Hematopoietic multipotent progenitor cell (in vitro differentiated cells): ENCODE data around the gene ABLIM3. TPM values are rescaled to one million over a fixed set of nuclear protein-coding genes. Genes with fewer than 3 reads are reported as not detected.
"Not testable (repeated sequence)": the region's sequence is repeated elsewhere in the genome, so short reads cannot be mapped to it uniquely, and the experiment has no call there.

Experiments
- DNase-seq, 3 donors: peaks; one replicate each; pipeline ENCODE4 v3.0.0-alpha.2; 2011 to 2015; ENCODE audit warnings: low read depth in 2 of 3, low spot score in 2 of 3
- total RNA-seq: library from RNA; depleted of rRNA; stranded (reverse); fragments of >200 nt; gene quantifications from one replicate; pipeline ENCODE4 v1.2.3, GENCODE V29; 2012

Gene ABLIM3
- total RNA-seq, 1 donor, result 0.27 TPM

DNA sequence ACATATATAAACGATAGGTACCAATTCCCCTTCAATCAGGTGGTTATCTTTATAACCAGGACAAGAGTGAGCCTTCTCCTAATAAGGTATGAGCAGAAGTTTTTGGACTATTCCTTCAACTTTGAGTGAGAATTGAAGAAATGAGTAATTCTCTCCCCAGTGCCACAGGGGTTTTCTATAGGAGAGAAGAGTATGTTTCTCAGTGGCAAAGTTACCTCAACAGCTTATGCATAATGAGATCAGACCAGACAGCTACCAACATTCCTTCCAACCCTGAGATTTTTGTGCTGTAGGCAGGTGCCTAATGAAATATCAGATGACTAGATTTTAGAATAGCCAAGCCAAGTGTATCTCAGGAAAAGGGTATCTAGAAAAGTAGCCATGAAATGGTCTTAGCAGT is 40.9 kb downstream of the ABLIM3 start:
- DNase-seq, result no peak

DNA sequence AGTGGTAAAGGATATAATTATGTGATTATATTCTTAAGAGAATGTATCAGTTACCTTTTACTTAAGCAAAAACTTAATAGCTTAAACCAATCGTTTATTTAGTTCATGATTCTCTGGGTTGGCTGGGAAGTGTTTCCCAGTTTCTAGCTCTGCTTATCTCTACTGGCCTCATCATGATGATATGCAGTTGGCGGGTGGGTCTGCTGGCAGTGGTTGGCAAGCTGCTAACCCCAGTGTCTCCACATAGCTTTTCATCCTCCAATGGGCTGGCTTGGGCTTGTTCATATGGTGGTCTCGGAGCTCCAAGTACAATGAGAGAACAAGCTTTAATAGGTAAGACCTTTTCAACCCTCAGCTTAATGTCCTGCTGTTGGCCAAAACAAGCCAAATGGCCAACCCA is 43.8 kb downstream of the ABLIM3 start:
- DNase-seq, result no peak

- DNase-seq, result no peak
Observed at GRCh38 chr5:149186506-149186905, 45.2 kb downstream of the ABLIM3 start.

DNA sequence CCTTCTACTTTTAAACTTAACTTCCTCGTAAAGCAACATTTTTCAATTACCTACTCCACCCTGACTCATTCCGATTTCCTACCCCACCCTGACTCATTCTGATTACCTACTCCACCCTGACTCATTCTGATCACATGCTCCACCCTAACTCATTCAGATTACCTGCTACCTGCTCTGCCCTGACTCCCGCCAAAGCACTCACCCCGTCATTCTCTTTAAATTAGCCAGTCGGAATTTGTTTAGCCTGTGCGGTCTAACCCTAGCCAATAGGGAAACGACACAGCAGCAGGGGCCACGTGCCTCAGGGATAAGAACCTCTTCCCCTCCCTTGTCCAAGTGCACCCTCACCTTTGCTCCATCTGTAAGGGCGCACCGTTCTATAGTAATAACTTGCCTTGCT is 46.3 kb downstream of the ABLIM3 start:
- not testable (repeated sequence) for DNase-seq

GRCh38 chr5:149188383-149188782 is 47.1 kb downstream of the ABLIM3 start:
- no peak for DNase-seq

DNA sequence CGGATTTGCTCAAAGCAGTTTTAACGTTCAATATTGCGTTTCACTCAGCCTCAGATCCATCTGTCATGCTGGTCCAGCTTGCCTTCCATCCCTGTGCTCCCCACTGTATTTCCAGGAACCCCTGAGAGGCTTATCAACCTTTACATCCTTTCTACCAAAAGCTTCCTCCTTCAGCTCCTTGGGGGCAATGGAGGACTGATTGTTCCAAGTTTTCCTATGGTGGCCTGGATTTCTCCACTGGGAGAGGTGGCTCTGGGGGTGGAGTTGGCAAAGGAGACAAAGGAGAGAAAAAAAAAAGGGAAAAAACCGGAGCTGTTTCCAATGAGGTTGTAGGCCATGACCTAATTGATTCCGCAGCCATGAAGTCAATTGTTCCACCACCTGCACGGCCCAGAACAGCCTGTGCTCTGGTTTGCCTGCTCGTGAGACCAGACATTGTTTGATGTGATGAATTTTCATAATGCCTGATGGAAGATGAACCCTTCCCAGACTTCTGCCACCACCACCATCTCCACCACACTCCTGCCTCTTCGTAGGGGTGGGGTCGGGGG is 54.1 kb downstream of the ABLIM3 start:
- no peak for DNase-seq

- no peak for DNase-seq
Observed at GRCh38 chr5:149195962-149196361, 54.7 kb downstream of the ABLIM3 start.

DNA sequence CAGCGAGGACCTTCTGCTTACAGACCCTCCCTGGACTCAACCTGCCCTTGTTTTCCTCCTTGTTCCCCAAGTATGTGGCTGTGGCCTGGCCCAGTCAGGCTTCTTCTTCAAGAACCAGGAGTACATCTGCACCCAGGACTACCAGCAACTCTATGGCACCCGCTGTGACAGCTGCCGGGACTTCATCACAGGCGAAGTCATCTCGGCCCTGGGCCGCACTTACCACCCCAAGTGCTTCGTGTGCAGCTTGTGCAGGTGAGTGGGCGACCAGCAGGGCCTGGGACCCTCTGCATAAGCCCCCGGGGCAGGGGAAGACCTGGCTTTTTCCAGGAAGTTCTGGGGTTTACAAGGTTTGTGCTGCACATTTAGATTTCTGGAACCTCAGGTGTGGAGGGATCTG is 56.9 kb downstream of the ABLIM3 start:
- no peak for DNase-seq

- no peak for DNase-seq
Observed at GRCh38 chr5:149200355-149200754, 59.1 kb downstream of the ABLIM3 start.

GRCh38 chr5:149201121-149201637 is 59.9 kb downstream of the ABLIM3 start:
- no peak for DNase-seq

GRCh38 chr5:149202910-149203451 is 61.7 kb downstream of the ABLIM3 start:
- no peak for DNase-seq

DNA sequence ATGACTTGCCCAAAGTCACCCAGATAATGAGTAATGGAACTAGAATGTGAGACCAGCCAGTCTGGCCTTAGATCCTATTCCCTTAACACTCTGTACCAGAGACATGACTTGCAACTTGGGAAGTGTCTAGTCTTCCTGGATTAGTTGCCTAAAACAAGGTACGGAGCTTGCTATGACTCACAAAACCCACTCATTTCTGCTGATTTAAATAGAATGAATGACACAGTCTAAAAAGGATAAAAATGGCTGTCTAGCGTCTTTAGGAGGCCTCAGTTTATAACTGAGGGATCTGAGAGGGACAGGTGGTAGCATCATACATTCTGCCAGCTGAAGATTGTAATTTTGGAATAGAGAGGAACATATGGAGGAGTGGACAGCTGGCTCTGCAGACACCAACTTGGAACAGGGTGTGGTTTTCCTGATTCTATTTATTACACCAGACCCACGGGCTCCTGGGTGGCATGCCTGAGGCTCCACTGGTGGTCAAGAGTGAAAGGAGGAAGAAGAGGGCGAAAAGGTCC is 62.7 kb downstream of the ABLIM3 start:
- no peak for DNase-seq

- DNase-seq, result no peak
Observed at GRCh38 chr5:149205625-149206523, 64.6 kb downstream of the ABLIM3 start.

DNA sequence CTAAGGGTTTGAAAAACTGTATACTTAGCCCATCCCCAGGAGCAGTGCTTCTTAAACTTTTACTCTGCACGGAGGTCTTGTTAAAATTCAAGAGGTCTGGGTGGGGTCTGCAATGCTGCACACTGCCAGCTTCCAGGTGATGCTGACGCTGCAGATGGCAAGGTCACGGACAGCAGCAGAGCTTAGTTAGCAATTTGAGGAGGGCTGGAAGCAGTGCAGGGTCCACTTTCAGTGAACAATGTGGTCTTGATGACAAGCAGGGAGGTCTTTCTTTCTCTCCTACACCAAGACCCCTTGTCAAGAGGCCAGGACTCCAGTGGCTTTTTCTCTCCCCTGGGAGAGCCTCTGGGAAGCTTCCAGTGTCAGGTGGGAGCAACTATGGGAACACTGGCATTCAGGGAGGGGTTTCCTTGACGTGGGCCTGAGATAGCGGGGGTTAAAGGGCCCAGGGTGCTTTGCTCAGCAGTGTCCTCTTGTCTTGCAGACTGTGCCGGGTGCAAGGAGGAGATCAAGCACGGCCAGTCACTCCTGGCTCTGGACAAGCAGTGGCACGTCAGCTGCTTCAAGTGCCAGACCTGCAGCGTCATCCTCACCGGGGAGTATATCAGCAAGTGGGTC is 65.3 kb downstream of the ABLIM3 start:
- DNase-seq, result no peak

DNA sequence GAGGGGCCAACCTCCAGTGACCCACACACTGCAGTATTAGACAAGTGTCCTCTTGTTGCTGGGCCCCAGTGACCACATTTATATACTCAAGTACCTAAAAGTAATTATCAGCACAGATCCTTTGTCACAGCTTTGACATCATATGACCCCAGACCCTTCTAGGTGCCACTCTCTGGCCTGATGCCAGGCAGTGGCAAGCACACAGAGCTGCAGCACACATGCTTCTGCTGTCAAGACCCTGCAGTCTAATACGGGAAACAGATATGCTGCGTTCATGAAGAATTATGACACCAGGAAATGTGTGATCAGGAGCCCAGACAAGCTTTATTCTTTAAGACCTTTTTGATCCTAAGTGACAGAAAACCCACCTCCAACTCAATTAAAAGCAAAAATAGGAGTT is 66.5 kb downstream of the ABLIM3 start:
- peak in 2 of 3 donors; percentile 52 to 91 for DNase-seq

DNA sequence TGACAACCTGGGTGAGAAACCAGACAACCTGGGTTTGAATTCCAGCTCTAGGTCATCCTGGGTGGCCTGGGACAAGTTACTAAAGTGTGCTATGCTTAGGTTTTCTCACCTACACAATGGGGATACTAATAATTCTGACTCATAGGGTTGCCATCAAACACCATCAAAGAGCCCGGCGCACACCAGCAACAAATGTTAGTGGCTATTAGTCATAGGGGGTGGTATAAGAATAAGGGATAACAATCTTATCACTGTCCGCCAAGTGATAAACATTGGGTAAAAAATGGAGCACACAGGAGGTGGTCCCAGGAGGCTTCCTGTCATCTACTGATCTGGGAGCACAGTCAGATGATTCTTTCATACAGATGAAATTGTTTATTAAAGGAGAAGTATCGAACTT is 68.9 kb downstream of the ABLIM3 start:
- no peak for DNase-seq

- no peak for DNase-seq
Observed at GRCh38 chr5:149210968-149211490, 69.7 kb downstream of the ABLIM3 start.

- DNase-seq, result no peak
Observed at GRCh38 chr5:149211566-149211965, 70.3 kb downstream of the ABLIM3 start.

DNA sequence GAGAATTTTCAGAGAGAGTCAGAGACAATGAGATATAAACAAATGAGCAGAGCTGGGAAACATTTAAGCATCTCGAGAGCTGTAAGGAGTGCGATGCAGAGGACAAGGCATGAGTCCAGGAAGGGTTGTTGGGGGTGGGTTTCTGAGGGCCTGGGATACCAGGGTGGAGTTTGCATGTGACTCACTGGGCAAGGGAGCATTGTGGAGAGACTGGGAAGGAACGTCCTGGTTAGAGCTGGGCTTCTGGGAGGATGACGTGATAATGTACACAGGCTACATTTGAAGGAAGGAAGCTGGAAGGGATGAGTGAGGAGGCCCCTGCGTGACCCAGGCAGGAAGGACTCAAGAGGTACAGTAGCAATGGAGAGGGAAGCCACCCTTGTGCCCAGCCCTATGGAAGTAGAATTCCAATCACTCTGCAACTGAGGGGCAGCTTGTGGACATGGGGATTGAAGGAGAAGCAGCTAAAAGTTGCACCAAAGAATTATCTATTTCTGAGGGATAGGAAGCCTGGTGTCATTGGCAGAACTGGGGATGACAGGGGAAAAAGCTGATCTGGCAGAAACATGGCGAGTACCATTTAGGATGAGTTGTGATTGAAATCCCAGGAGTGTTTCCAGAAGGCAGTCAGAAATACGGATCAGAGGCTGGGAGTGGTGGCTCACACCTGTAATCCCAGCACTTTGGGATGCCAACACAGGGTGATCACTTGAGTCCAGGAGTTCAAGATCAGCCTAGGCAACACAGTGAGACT is 71.1 kb downstream of the ABLIM3 start:
- DNase-seq, result no peak

GRCh38 chr5:149213264-149213880 is 72.1 kb downstream of the ABLIM3 start:
- no peak for DNase-seq
